Peyer's patch (tissue), 4 donors: ENCODE results near the gene CASZ1.

Experiments
- CTCF ChIP-seq, 6 experiments: fragments of 450-650 bp in 4 of 6; fragments of 200-600 bp in 2 of 6; sonication (generic) in 1 of 6; IDR thresholded peaks; one replicate each; pipeline ENCODE4 v1.5.1; 2017 to 2019; ENCODE audit warnings: antibody characterized with exemption in 6 of 6, mild to moderate bottlenecking in 3 of 6, moderate library complexity in 1 of 6
- POLR2A ChIP-seq, 2 donors: fragments of 450-650 bp; IDR thresholded peaks; one replicate each; pipeline ENCODE4 v1.5.1; 2017; ENCODE audit warnings: antibody characterized with exemption in 2 of 2, mild to moderate bottlenecking in 2 of 2, moderate library complexity in 2 of 2

GRCh38 chr1:10740123-10740522, 56.3 kb downstream of the CASZ1 start:
- TF ChIP-seq CTCF (IDR thresholded peaks at IDR 0.05) (no peak), POLR2A (IDR thresholded peaks at IDR 0.05) (no peak)
